ENCODE data around the gene SHF.
A peak's percentile ranks its signal among the peaks of the same experiment; 100 is the strongest.

The SHF gene

GRCh38 chr15:45199136-45199810, 11.5 kb upstream of the SHF start:
- no peak for DNase-seq (ENCODE audit: low read depth in 2 of 2)

DNA sequence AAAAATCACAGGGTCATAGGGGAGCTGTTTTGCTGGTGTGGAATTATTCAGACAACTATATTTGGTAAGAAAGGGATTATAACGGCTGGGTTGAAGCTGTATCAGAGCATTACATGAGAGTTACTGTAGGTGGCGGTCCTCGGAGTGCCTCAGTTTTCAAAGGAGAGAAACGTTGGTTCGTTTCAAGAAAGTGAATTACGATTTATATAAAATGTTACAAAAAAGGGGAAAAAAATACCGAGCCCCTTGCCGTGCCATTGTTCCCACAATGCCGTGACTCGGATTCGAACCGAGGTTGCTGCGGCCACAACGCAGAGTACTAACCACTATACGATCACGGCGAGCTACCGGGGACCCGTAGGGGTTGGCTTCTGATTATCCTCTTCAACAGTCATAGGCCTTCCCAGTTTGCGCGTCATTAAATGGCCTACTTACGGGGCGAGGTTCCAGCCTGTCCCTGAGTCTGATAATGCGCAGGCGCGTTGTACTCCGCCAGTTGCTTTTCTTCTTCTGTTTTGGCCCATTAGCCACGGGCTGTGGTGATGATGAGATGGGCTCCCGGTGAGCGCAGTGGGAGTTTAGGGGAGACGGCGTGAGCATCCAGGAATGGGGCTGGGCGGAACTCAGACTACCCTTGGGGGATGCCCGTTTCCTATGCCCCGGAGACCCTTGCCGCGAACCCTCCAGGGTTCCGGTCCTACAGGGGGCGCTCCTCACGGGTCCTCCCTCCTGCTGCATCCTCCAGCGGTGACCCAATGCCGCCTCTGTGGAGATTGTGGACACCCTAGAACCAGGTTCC, 10.8 kb upstream of the SHF start:
- peak; percentile 87 to 92 for DNase-seq (ENCODE audit: low read depth in 2 of 2)

GRCh38 chr15:45197512-45197911, 9.7 kb upstream of the SHF start:
- no peak for DNase-seq (ENCODE audit: low read depth in 2 of 2)

DNA sequence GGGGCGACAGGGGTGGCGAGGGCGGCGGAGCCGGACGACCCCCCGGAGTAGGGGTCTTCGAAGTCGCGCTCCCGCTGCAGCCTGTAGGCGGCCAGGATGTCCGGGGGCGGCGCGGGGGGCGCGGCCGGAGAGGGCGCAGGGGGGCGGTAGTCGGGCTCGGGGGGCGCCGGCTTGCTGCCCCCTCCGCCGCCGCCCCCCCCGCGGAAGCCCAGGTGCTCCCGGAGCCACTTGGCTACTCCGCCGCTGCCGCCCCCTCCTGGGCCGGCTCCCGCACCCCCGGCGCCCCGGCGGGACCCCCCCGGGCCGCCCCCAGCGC, 230 bp downstream of the SHF start:
- DNase-seq (ENCODE audit: low read depth in 2 of 2): no peak

GRCh38 chr15:45186771-45187577, 792 bp downstream of the SHF start:
- DNase-seq (ENCODE audit: low read depth in 2 of 2): no peak

GRCh38 chr15:45185903-45186770, 1.6 kb downstream of the SHF start:
- no peak for DNase-seq (ENCODE audit: low read depth in 2 of 2)

- DNase-seq (ENCODE audit: low read depth in 2 of 2): no peak
These were observed 2.5 kb downstream of the SHF start for GRCh38 chr15:45185069-45185779.

DNA sequence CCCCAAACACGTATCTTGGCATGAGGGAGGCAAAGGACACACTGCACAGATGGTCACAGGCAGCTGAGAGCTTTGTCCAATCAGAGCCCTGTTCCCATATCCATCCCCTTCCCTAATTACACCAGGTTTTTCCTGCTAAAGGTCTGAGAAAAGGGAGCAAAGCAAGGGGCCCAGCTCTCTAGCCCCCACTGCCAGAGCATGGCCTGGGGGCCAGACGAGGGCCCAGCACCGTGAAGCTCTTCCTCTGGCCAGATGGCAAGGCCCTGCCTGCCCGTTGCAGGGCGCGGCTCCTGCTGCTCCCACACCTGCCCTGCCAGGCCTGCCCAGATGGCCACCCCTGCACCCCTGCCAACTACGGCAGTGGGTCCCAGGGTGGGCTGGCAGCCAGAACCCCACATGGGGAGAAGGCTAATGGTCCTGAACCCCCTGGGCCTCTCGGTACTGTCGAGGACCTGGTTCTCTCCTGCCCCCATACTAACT, 3.2 kb downstream of the SHF start:
- DNase-seq (ENCODE audit: low read depth in 2 of 2): no peak

DNA sequence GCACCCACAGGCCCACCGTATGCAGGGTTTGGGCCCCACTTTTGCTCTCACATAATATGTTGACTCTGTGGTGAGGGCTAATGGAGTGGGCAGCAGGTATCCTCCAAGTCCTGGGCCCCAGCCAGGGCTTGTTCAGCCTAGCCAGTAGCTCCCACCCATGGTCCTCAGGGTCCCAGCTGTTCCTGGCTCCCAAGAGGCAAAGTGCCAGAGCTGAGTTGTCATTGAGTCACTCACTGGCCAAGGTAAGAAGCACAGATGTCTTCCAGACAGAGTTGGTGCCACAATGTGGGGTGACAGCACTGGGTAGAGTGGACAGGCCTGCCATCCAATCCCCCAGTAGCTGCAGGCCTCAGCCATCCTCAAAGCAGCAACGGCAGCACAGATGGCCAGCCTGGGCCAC, 4.3 kb downstream of the SHF start:
- DNase-seq (ENCODE audit: low read depth in 2 of 2): no peak

DNA sequence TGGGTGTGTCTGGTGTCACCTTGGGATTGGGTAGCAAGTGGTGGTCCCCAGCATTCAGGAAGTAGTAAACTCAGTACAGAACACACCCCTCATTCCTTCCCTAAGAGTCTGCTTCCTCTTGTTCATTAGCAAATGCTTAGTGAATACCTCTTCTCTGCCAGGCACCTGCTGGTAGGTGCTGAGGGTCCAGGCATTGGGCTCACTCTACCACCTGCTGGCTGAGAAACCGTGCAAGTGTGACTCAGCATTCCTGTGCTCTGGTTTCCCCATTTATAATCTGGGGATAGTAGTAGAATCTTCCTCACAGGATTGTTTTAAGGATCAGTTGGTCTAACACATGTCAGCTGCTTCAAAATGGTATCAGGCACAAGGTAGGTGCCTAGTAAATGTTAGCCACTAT, 4.8 kb downstream of the SHF start:
- no peak for DNase-seq (ENCODE audit: low read depth in 2 of 2)

DNA sequence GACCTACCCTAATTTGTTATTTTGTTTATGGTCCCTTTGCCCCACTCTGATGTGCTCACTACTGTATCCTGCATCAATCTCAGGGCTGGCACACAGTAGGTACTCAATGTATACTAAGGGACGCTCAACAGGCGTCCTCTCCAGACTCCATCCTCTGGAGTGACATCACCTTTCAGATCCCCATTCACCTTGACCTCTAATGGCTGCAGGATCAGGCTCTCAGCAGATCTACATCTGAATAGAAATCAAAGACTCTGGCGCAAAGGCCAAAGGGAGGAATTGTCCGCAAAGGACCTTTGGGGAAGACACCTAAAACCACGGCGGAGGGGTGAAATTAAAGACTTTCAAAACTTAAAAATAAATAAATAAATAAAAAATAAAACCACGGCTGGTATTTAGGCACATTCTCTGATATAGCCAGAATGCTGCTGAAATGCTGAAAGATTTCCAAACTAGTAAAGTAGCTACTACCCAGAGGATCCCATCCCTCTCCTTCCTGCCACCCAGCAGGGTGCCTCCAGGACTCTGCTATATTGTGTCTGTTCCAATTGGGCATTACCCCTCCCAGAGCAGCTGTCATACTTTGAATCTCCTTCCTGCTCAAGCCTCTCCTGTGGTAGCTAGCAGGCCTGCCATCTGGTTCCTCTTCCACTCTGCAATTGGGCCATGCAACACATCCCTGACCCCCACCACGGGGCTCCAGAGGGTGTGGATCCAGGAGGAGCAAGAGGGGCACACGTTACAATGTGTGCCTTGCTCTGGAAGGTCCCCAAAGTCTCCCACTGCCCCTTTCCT, 6.1 kb downstream of the SHF start:
- no peak for DNase-seq (ENCODE audit: low read depth in 2 of 2)

GRCh38 chr15:45180648-45181436, 6.9 kb downstream of the SHF start:
- DNase-seq (ENCODE audit: low read depth in 2 of 2): no peak

DNA sequence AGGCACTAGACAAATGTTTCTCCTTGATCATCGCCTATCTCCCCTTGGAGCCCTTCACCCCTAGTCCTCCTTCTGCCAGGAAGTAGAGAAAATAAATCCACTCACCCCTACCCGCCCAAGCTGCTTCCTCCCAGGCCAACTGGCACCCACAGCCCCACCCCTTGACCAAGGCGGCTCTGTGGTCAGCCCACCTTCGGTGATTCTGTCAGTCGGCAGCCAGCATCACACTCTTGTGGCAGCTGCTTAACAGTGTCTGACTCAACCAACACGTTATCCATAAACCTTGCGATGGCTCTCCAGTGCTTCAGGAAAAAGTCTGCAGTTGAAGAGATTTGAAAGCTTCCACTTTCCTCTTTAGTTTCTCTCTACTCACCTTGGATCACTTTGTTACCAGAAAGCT, 7.6 kb downstream of the SHF start:
- DNase-seq (ENCODE audit: low read depth in 2 of 2): no peak

GRCh38 chr15:45179221-45179985, 8.4 kb downstream of the SHF start:
- DNase-seq (ENCODE audit: low read depth in 2 of 2): peak in 1 of 2 donors; percentile 32

- no peak for DNase-seq (ENCODE audit: low read depth in 2 of 2)
These were observed 10.5 kb downstream of the SHF start for GRCh38 chr15:45177285-45177684.

DNA sequence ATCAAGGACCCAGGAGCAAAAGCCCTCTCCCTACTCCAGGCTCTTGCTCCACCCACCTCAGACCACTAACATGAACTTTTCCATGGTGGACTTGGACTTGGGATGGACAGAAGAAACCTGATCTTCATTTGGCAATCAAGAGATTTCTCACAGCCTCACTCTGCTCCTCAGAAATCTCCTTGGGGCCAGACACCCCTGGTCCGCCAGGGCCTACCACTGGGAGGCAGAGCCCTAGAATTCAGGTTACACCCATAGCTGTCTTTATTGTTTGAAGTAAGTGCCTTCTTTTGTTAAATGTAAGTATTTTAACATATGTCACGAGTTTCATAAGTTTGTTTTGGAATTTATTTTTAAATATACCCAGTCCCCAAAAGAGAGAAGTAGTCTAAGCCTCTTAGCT, 13.2 kb downstream of the SHF start:
- DNase-seq (ENCODE audit: low read depth in 2 of 2): no peak

GRCh38 chr15:45174069-45174468, 13.7 kb downstream of the SHF start:
- DNase-seq (ENCODE audit: low read depth in 2 of 2): no peak

DNA sequence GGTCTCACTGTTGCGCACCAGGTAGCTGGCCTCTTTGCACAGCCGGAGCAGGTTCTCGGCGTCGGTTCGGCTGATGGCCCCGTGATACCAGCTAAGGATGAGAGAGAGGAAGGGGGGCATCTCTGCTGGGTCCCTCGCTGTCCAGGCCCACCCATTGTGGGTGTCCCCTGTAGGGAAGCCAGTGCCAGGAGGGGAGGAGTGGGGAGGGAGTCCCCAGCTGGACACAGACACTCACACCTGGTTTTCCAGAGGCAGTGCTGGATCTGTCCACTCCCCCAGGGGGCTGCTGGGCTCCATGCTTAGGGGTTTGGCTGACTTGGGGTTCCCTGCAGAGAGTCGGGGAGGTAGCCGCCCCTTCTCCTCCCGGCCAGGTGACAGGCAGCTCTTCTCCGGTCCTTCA, 15.9 kb downstream of the SHF start:
- no peak for DNase-seq (ENCODE audit: low read depth in 2 of 2)

Measured in stimulated activated CD4-positive, alpha-beta T cell treated with anti-CD3 and anti-CD28 coated beads, Interleukin-1b, Interleukin-23, amount 100 ng/mL, for 1 hour (primary cell).